HG03103 (cell line): ENCODE results near the gene USP35.
A peak's percentile ranks its signal among the peaks of the same experiment; 100 is the strongest.
"Not testable (repeated sequence)": the region's sequence is repeated elsewhere in the genome, so short reads cannot be mapped to it uniquely, and the experiment has no call there.

Source experiments
- ATAC-seq: cut with Tn5 transposase; IDR thresholded peaks from one replicate; pipeline ENCODE4 v1.9.1; 2021; ENCODE audit warnings: low read depth; ENCODE audit not compliant: unreplicated experiment

The USP35 gene

DNA sequence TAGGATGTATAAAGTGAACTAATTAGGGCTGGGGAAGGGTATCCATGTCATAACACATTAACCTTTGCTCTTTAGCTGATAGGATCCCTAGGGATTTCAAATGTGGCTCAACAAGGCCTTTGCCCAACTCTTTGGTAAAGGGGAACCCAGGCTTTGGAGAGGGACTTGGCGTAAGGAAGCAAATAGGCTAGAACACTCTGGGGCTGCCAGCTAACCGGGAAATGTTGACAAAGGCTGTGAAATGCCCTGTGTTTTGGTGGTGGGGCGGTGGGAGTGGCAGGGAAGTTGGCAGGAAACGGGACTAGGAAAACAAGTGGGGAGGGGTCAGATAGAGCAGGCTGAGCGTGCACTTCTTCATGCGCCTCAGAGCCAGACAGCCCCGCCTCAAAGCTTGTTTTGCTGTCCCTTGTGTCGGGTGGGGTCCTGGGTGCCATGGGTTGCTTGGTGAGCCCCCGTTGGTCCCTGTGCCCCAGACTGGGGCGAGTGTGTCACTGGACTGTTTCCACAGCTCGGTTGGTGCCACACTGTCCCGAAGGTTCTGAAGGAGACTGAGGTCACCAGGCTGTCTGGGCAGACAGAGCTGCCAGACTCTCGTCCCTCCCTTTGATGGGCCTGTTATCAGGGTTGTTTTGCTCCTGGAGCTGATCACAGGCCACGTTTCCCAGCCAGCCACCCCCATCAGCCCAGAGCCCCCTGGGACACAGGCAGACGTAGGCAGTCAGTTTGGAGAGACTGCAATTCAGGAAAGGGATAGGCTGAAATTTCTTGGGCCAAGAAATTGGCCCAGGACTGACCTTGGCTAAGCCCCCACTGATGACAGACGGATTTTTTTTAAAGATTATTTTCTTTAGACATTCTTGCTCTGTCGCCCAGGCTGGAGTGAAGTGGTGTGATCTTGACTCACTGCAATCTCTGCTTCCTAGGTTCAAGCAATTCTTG lies 19.9 kb upstream of the USP35 start:
- ATAC-seq = no peak

- no peak for ATAC-seq
Measured at GRCh38 chr11:78170413-78170812, 18.3 kb upstream of the USP35 start.

- ATAC-seq = no peak
Measured at GRCh38 chr11:78170874-78171549, 17.7 kb upstream of the USP35 start.

DNA sequence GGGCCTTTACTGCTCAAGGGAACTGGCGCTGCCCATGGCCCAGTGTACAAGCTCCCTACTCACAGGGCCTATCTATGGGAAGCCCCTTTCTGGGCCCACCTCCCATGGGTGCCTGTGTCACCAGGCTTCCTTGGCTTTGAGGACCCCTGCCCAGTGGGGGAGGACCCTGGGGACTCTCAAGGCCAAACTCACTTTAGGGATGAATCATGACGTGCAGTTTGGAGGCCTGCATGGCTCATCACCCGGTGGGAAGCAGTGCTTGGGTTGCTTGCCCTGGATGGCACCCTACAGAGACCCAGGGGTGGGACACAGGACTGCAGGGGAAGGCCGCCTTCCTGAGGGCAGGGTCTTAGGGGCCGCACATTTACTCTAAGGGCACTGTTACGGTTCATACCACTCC lies 16.8 kb upstream of the USP35 start:
- no peak for ATAC-seq

- ATAC-seq = not testable (repeated sequence)
Measured at GRCh38 chr11:78175862-78176261, 12.9 kb upstream of the USP35 start.

DNA sequence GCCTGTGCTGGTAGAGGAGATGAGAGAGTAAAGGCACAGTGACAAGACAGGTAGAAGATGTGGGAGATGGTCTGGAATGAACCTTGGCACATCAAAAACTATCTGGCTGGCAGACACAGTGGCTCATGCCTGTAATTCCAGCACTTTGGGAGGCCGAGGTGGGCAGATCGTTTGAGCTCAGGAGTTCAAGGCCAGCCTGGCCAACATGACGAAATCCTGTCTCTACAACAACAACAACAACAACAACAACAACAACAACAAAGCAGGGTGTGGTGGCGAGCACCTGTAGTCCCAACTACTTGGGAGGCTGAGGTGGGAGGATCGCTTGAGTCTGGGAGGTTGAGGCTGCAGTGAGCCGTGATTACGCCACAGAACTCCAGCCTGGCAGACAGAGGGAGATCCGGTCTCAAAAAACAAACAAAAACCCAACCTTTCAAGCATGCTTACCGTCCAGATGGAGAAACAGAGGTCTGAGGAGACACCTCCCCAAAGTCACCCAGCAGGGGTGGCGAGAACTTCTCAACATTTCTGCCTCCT lies 12.0 kb upstream of the USP35 start:
- ATAC-seq = no peak

GRCh38 chr11:78177216-78177615 lies 11.5 kb upstream of the USP35 start:
- no peak for ATAC-seq

DNA sequence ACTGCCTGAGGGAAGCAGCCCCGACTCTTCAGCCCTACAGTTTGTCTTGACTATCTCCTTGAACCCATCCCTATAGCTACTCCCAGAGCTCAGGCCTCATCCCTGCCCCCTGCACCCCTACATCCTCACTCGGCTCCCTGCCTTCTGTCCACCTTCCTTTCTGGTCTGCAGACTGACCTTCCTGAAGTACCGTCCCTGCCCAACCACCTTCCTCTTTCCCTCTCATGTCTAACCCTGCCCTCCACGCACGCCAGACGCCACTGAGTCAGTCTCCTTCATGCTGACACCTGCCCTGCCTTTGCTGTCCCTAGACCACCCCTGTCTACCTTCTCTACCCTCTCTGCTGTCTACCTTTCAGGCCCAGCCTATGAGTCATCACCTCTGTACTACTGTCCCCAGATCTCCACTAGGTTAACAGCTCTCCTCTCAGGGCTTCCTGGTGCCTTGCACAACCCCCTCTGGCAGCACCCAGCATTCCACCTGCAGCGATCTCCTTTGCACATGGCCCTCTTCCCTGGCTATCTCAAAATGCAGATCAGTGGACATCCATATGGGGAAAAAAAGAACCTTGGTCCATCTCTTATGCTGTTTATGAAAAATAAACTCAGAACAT lies 9.2 kb upstream of the USP35 start:
- ATAC-seq = no peak

DNA sequence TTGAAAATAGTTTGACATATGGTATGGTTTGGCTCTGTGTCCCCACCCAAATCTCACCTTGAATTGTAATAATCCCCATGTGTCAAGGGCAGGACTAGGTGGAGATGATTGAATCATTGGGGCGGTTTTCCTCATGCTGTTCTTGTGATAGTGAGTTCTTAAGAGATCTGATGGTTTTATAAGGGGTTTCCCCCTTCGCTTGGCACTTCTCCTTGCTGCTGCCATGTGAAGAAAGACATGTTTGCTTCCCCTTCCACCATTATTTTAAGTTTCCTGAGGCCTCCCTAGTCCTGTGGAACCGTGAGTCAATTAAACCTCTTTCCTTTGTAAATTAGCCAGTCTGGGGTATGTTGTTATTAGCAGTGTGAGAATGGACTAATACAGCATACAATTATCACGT lies 8.0 kb upstream of the USP35 start:
- no peak for ATAC-seq

- ATAC-seq = no peak
Measured at GRCh38 chr11:78181185-78181584, 7.5 kb upstream of the USP35 start.

DNA sequence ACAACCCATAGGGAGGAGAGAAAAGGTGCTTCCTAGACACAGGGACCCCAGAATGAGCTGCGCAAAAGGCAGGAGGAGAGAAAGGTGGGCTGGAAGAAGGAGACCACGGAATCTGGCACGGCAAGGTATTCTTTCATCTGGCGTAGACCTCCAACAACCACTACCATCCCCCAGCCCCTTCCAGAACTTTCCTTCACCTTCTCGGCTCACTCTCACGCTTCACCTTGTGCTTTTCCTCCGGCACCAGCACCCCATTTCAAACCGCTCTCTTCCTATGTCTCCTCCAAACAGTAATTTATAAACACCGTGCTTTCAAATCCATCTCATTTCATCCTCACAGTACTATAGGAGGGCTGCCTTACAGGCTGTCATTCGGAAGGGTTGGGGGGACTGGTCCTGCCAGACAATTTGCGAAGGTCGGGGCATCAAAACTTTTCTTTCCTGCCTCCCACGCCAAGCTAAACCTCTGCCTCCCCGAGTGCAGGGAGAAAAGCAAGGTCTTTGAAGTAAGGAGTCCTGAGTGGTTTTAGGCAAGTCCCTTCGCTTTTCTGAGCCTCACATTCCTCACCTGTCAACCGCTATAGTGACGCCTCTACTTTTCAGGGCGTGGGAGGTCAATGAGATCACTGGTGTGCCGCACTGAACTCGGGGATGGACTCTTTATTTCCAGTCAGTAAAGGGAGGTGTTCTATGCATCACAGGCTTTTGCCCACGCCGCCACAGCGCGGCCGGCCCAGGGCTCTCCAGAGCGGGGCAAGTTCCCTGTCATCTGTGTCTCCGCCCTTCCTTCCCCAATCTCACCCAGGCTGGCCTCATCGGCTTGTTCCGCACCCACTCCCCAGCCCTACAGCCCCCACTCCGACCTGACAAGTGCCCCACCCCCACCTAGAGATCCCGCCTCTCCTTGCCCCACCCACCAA lies 1.1 kb upstream of the USP35 start:
- peak; percentile 16 for ATAC-seq

DNA sequence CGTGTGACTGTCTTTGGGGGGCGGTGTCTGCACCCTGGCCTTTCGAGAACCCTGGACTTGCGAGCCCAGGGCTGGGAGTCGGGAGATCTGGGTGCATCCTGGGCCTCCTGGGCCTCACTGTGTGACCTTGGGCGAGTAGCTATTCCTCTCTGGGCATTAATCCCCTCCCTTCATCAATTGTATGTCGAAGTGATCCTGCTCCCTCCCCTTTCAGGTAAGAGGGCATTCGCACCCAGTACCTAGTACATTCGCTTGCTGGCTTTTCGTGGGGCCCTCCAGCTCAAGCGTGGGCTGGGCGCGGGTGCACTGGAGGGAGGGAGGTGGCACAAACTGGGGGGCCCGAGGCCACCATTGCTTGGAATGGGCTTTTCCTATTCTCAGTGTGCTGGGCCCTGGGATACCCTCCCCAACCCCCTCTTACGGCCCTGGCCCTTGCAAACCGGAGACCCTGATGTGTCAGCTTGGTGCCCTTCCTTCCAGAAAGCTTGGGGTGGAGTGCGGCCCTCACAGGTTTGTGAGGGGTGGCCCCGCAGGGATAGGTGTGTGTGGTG lies 530 bp downstream of the USP35 start:
- no peak for ATAC-seq

- ATAC-seq = no peak
Measured at GRCh38 chr11:78189851-78190250, 1.1 kb downstream of the USP35 start.

DNA sequence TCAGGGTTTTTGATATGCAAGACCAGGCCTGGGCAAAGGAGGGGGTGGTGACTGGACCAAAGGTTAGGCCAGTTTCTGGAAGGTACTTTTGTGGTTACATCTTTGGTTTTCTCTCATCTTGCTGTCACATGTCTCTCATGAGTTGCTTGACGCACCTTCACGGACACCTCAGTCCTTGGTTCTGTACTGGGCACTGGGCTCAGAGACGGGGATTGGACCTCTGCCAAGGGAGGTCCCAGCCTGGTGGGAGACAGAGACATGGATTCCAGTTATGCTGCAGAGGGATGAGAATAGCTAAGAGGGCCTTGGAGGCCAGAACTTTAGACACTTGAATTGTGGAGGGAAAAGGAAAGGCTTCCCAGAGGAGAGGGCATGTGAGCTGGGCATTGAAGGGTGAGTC lies 1.7 kb downstream of the USP35 start:
- ATAC-seq = no peak

GRCh38 chr11:78190871-78191538 lies 2.3 kb downstream of the USP35 start:
- ATAC-seq = no peak

DNA sequence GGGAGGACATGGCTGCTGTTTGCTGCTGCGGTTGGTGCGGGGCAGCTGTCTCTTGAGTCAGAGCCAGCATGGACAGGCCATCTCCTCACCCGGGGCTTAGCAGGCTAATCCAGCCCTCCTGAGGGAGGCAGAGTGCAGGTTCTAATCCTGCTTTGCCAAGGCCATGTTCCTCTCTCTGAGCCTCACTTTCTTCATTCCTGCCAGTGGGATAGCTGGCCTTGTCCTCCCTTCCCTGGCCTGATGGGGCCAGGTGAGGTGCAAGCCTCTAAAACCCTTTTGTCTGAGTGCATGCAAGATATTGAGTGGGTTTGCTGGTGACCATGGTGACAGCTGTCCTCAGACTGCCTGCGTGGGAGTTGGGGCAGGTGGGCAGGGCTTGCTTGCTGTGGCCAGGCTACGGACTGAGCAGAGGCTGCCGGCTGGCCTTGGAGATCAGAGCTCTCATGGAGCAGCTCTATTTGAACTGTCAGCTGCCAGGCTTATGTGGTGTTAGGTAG lies 3.6 kb downstream of the USP35 start:
- ATAC-seq = no peak

DNA sequence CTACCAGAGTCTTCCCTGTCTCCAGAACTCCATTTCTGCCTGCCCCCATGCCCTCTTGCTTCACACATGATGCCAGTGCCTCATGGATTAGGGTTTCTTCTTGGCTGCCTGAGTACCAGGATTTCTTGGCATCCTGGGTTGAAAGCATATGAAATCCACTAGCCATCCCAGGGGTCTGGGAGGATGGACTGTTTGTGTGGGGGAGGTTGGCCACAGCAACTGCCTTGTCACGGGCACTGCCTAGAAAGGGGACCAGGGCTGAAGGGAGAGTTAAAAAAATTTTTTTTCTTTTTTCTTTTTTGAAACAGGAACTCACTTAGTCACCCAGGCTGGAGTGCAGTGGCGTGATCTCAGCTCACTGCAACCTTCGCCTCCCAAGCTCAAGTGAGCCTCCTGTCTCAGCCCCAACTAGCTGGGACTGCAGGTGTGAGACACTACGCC lies 4.2 kb downstream of the USP35 start:
- no peak for ATAC-seq

DNA sequence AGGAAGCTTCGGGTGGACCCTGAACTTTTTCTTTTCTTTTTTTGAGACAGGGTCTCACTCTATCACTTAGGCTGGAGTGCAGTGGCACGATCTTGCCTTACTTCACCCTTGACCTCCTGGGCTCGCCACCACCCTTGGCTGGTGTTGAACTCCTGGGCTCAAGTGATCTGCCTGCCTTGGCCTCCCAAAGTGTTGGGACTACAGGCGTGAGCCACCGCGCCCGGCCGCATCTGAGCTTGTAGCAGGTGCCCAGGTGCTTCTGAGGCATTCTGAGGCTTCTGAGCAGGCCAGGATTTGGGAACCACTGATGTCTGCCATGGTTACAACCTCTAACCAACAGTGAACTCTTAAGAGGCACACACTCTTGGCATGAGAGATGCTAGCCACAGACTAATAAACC lies 5.1 kb downstream of the USP35 start:
- ATAC-seq = no peak

DNA sequence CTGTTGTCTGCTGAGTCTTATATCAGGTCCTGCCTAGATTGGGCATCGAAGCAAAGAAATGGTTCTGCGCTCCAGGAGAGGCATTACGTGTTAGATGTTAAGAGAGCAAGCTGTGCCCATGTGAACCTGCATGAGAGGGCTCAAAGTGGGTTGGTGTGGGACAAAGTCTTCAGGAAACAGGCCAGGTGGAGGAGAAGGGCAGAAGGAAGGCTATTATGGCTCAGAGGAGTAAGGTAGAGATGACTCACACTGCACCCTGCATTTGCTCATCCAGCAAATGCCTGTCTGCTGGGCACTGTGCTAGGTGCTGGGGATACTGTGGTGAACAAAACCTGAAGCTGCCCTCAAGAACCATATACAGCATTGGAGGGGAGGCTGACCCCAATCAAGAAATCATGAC lies 5.8 kb downstream of the USP35 start:
- no peak for ATAC-seq
